ENCODE data around the gene EFR3B.
"Not testable (repeated sequence)": the region's sequence is repeated elsewhere in the genome, so short reads cannot be mapped to it uniquely, and the experiment has no call there.

The EFR3B gene

GRCh38 chr2:25104736-25105135 lies 62.9 kb downstream of the EFR3B start:
- no peak for DNase-seq (ENCODE audit: low spot score)

GRCh38 chr2:25105336-25106085 lies 63.6 kb downstream of the EFR3B start:
- DNase-seq (ENCODE audit: low spot score), result peak; percentile 40

DNA sequence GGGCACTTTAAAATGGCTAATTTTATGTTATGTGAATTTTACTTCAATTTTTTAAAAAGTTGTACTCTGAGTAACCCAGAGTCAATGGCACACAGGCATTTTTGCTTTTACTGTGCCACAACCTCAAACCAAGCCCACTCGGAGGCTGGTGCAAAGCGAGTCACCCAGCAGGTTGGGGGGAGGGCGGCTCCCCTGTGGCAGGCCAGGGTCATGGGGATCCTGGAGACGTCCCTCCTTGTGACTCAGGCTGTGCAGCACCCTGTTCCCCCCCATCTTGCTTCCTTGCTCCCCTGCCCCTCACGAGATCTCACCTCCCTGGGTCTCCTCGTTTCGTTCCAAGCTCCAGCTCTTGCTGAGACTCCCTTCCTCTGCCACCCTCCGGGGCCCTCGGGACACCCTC lies 67.9 kb downstream of the EFR3B start:
- no peak for DNase-seq (ENCODE audit: low spot score)

- DNase-seq (ENCODE audit: low spot score), result no peak
Observed at GRCh38 chr2:25112113-25112512, 70.2 kb downstream of the EFR3B start.

DNA sequence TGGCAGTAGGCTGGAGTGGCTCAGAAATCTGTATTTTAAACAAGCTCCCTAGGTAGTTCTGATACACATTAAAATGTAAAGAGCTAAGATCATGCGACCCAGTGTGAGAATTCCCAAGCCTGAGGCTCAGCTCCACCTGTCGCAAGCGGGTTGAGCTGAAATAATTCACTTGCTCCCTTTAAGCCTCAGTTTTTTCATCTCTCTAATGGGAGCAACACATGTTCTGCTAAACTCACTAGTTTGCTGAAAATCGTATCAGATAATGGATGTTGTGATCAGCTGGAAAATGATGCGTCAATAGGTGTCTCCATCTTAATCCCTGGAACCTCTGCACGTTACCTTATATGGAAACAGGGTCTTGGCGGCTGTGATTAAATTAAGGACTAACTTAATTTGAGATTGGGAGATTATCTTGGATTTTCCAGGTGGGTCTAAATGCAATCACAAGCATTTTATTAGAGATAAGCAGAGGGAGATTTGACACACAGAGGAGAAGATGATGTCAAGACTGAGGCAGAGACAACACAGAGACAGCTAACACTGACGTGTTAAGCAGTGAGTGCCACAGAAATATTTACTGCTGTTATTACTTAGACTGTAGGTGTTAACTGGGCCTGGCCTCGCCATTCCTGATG lies 73.5 kb downstream of the EFR3B start:
- no peak for DNase-seq (ENCODE audit: low spot score)

DNA sequence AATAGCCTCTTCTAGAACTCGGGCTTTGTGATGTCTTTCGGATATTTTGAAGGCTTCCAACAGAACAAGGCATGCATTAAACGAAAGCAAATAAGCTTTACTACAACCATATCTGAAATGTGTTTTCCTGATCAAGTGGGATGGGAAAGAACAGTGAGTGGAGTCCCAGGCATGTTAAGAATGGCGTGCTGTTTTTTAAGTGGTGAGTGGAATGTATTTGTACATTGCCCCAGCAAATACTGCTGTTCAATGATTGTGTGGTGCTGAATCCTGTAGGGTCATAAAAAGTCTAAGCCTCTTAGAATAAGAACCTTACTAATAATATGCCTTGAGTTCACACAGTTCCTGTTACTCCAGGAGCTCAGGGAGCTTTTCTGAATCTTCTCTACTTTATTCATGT lies 74.0 kb downstream of the EFR3B start:
- DNase-seq (ENCODE audit: low spot score), result no peak

DNA sequence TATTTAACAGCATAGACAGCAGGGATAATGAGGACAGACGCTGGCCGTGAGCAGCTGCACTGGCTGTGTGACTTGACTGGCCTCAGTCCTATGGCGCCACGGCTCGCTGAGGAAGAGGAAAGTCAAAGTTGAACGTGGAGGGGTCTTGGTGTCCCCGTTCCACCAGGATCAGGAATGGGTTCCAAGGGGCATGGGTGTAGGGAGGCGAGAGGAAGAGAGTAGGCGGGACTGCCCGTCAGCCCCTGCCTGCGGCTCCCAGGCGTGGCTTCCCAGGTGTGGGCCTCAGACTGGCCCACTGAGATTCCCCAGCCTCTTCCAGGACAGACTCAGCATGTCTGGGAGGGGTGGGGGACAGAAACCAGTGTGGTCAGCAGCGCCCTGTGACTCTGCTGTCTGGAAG lies 75.1 kb downstream of the EFR3B start:
- no peak for DNase-seq (ENCODE audit: low spot score)

- no peak for DNase-seq (ENCODE audit: low spot score)
Observed at GRCh38 chr2:25119263-25119662, 77.4 kb downstream of the EFR3B start.

DNA sequence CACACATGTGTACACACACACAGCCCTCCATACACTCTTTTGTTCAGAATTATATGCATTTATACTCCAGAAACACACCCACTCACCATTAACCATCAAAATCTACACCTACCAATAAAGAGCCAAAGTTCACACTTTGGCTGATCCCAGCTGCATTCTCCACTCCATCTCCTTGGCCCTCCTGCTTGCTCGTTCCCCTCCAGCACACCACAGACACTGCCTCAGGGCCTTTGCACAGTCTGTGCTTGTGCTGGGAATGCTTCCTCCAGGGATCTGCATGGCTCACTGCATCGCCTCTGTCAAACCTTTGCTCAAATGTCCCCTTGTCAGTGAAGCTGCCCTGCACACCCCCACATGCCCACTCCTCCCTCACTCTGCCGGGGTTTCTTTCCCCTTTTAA lies 80.5 kb downstream of the EFR3B start:
- DNase-seq (ENCODE audit: low spot score), result no peak

DNA sequence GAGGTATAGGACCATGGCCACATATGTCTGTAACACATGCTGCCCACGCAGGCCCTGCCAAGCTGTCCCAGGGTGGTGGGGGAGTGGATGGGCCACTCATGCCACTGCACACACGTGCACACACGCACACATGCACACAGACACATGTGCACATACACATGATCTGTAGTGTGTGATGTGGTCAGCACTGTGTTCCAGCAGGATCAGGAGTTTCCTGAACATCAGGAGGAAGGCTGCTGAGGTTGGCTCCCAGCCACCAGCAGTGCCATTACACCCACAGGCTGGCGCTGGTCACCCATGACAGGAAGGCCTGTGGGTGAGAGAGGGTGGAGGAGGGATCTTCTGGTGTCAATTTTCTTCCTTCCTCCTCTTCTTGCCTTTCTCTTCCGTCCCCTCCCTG lies 81.8 kb downstream of the EFR3B start:
- no peak for DNase-seq (ENCODE audit: low spot score)

- DNase-seq (ENCODE audit: low spot score), result no peak
Observed at GRCh38 chr2:25125189-25125588, 83.3 kb downstream of the EFR3B start.

DNA sequence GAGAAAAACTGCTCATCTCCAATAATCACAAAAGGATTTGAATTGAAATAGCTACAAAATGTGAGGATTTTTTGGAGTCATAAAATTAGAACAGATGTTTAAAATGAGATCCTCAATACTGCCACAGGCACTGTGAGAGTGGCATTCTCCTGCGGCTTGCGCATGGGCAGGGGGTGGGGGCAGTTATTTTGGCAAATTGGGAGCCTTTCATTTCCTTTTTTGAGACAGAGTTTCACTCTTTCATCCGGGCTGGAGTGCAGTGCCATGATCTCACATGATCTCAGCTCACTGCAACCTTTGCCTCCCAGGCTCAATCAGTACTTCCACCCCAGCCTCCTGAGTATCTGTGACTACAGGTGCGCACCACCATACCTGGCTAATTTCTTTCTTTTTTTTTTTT lies 84.1 kb downstream of the EFR3B start:
- no peak for DNase-seq (ENCODE audit: low spot score)

DNA sequence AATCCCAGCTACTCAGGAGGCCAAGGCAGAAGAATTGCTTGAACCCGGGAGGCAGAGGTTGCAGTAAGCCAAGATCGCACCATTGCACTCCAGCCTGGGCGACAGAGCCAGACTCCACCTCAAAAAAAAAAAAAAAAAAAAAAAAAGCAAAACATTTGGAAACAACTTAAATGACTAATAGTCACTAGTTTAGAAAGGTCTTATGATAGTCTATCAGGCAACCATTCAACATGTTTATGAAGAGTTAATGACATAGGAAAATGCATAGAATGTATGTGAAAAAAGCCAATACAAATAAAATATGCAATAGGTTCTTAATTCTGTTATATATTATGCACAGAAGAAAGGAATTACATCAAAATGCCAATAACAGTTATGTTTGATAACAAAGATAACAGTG lies 85.2 kb downstream of the EFR3B start:
- not testable (repeated sequence) for DNase-seq (ENCODE audit: low spot score)

- no peak for DNase-seq (ENCODE audit: low spot score)
Observed at GRCh38 chr2:25127646-25128045, 85.8 kb downstream of the EFR3B start.

GRCh38 chr2:25129901-25130520 lies 88.1 kb downstream of the EFR3B start:
- DNase-seq (ENCODE audit: low spot score), result no peak

- no peak for DNase-seq (ENCODE audit: low spot score)
Observed at GRCh38 chr2:25131253-25131566, 89.3 kb downstream of the EFR3B start.

- DNase-seq (ENCODE audit: low spot score), result peak; percentile 37
Observed at GRCh38 chr2:25131567-25132298, 89.9 kb downstream of the EFR3B start.

DNA sequence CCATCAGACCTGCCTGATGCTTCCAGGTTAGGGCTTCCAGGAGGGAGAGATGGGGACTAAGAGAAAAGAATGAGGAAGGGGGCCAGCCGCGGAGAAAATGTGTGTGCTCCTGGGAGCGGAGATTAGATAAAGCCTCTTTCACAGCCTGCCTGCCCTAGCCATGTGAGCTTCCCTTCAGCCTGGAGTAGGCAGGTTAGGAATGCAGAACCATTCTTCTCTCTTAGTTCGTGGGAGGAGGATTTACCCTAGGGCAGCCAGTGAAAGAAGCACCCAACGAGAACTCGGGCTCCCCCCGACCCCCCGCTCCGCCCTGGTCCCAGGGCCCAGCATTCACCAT lies 90.4 kb downstream of the EFR3B start:
- no peak for DNase-seq (ENCODE audit: low spot score)

GRCh38 chr2:25132693-25133092 lies 90.8 kb downstream of the EFR3B start:
- DNase-seq (ENCODE audit: low spot score), result no peak

GRCh38 chr2:25140535-25140934 lies 98.7 kb downstream of the EFR3B start:
- DNase-seq (ENCODE audit: low spot score), result not testable (repeated sequence)

- no peak for DNase-seq (ENCODE audit: low spot score)
Observed at GRCh38 chr2:25141120-25141519, 99.2 kb downstream of the EFR3B start.

DNA sequence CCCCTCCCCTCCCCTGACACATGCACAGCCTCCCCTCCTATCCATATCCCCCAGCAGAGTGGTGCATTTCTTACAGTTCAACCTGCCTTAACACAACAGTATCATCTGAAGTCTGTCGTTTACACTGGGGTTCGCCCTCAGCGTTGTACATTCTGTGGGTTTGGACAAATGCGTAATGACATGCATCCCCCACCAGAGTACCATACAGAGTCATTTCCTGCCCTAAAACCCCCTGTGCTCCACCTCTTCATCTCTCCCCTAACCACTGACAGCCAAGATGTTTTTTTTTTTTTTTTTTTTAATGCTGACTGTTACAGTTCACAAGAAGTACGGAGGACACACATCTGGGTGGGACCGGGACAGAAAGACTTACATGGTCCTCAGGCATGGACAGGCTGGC lies 103.9 kb downstream of the EFR3B start:
- DNase-seq (ENCODE audit: low spot score), result no peak

- no peak for DNase-seq (ENCODE audit: low spot score)
Observed at GRCh38 chr2:25146896-25147295, 105.0 kb downstream of the EFR3B start.

All from AG08396 (cell line).